Prostate gland (tissue), 2 donors: ENCODE data around the gene PACS1. TPM values are rescaled to one million over a fixed set of nuclear protein-coding genes. Genes with fewer than 3 reads are reported as not detected.

ENCODE experiments used
- DNase-seq: peaks from one replicate; pipeline ENCODE4 v3.0.0-alpha.2; 2019; ENCODE audit warnings: low spot score
- H3K27ac ChIP-seq, 2 donors: fragments of 200-600 bp; sonication (generic); 2 replicates each; pipeline ENCODE4 v1.5.1; 2017 to 2019
- H3K27me3 ChIP-seq: fragments of 200-600 bp; sonication (generic); replicated peaks from 2 replicates; pipeline ENCODE4 v1.5.1; 2019; ENCODE audit not compliant: insufficient read depth
- H3K36me3 ChIP-seq, 2 donors: fragments of 200-600 bp; sonication (generic); 1 replicate in 1 of 2; 2 replicates in 1 of 2; pipeline versions ENCODE4 v1.5.1 to v1.8.1; 2017 to 2019
- H3K4me1 ChIP-seq: fragments of 200-600 bp; sonication (generic); replicated peaks from 2 replicates; pipeline ENCODE4 v1.5.1; 2019
- H3K4me3 ChIP-seq, 2 donors: fragments of 200-600 bp; sonication (generic); 2 replicates each; pipeline ENCODE4 v1.5.1; 2017 to 2019
- H3K9me3 ChIP-seq: fragments of 200-600 bp; sonication (generic); 2 replicates; pipeline ENCODE4 v1.5.1; 2017
- POLR2A ChIP-seq: fragments of 450-650 bp; IDR thresholded peaks from one replicate; pipeline ENCODE4 v1.6.1; 2016; ENCODE audit warnings: antibody characterized with exemption, mild to moderate bottlenecking
- POLR2AphosphoS5 ChIP-seq: sonication (generic); formaldehyde crosslinking; IDR thresholded peaks from one replicate; pipeline ENCODE4 v1.6.1; 2017; ENCODE audit warnings: antibody characterized with exemption
- WGBS: methylation state at CpG from one replicate; pipeline ENCODE4 v1.1.5; 2018; 5-methylcytosine and 5-hydroxymethylcytosine counted together
- intact Hi-C: fragments of 100-400 bp; cut with DNase I; formaldehyde crosslinking; loops from one replicate; pipeline ENCODE4 v1.14.2; 2022
- total RNA-seq, 2 donors: library from RNA; depleted of rRNA; stranded (reverse); fragments of >200 nt; gene quantifications; one replicate each; pipeline ENCODE4 v1.1.0, GENCODE V29; 2016
- TF ChIP-seq, protein P1 (sequence below), 4 experiments: fragments of 200-600 bp in 2 of 4; fragments of 450-650 bp in 2 of 4; sonication (generic) in 2 of 4; IDR thresholded peaks; 1 replicate in 3 of 4; 2 replicates in 1 of 4; pipeline ENCODE4 v1.5.1; 2016 to 2019; ENCODE audit warnings: antibody characterized with exemption in 4 of 4, mild to moderate bottlenecking in 2 of 4, moderate library complexity in 2 of 4

Gene PACS1
- total RNA-seq, 2 donors from 2014 or later = 51.9 to 107 TPM

DNA sequence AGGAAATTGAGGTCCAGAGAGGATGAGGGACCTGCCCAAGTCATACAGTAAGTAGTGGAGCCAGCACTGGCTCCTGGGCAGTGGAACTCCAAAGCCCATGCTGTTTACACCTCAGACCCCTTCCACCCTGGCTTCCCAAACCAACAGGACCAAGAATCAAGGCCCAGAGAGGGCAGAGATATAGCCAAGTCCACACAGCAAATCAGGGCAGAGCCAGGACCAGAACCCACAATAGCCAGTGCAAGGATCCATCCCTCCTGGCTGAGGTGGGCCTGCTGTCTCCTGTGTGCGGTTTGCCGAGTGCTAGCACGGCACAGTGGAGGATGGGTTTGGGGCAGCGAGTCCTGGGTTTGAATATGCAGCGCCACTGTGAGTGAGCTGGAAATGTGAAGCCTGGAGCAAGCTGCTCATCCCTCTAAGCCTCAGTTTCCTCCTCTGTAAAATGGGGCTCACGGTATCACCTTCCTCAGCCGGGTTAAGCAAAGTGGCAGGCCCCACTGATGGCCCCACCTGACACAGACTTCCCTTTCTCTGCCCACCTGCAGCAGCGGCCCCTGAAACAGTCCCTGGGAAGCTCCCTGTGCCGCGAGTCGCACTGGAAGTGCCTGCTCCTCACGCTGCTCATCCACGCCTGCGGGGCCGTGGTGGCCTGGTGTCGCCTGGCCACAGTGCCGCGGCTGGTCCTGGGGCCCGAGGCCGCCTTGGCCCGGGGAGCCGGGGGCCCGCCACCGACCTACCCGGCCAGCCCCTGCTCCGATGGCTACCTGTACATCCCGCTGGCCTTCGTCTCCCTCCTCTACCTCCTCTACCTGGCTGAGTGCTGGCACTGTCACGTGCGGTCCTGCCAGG, 223.9 kb downstream of the PACS1 start:
- Histone ChIP-seq H3K36me3 (no peaks in the 10 kb centered on the region), H3K27ac (no peak overlapping the region), H3K4me1 (peaks cover 9% of the 10 kb centered on the region), H3K27me3 (peaks cover 3% of the 10 kb centered on the region), H3K4me3 (no peak overlapping the region), H3K9me3 (no peaks in the 10 kb centered on the region)
- 80% methylated on average over 30 of the region's 30 CpGs for WGBS
- intact Hi-C loops = no loop called here
- TF ChIP-seq POLR2AphosphoS5 = no peak
- TF ChIP-seq, protein P1, sequence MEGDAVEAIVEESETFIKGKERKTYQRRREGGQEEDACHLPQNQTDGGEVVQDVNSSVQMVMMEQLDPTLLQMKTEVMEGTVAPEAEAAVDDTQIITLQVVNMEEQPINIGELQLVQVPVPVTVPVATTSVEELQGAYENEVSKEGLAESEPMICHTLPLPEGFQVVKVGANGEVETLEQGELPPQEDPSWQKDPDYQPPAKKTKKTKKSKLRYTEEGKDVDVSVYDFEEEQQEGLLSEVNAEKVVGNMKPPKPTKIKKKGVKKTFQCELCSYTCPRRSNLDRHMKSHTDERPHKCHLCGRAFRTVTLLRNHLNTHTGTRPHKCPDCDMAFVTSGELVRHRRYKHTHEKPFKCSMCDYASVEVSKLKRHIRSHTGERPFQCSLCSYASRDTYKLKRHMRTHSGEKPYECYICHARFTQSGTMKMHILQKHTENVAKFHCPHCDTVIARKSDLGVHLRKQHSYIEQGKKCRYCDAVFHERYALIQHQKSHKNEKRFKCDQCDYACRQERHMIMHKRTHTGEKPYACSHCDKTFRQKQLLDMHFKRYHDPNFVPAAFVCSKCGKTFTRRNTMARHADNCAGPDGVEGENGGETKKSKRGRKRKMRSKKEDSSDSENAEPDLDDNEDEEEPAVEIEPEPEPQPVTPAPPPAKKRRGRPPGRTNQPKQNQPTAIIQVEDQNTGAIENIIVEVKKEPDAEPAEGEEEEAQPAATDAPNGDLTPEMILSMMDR (IDR thresholded peaks at IDR 0.05) = no peak
- TF ChIP-seq POLR2A = no peak
- no peak for DNase-seq

Other genes with a start within 250 kb of the PACS1 start
- gene SNX32, start 236.3 kb upstream of the PACS1 start, total RNA-seq = under 1 TPM in 1 of 2 donors, not detected in 1; 0.91 TPM
- 100 to 1,000 TPM; 654 to 731 TPM for gene CFL1, start 212.1 kb upstream of the PACS1 start, total RNA-seq
- gene MUS81, start 209.8 kb upstream of the PACS1 start, total RNA-seq = 10 to 100 TPM; 64.3 to 68.6 TPM
- 10 to 100 TPM; 40.0 to 84.5 TPM for gene EFEMP2, start 197.5 kb upstream of the PACS1 start, total RNA-seq
- gene CTSW, start 190.4 kb upstream of the PACS1 start, total RNA-seq = 1 to 10 TPM; 1.3 to 1.8 TPM
- gene FIBP, start 181.8 kb upstream of the PACS1 start, total RNA-seq = 100 to 1,000 TPM in 1 of 2 donors, 10 to 100 TPM in 1; 87.7 to 151 TPM
- 10 to 100 TPM; 40.4 to 55.0 TPM for gene CCDC85B, start 179.6 kb upstream of the PACS1 start, total RNA-seq
- 1 to 10 TPM; 2.6 to 3.4 TPM for gene FOSL1, start 169.9 kb upstream of the PACS1 start, total RNA-seq
- 10 to 100 TPM; 30.1 to 54.6 TPM for gene C11orf68, start 151.2 kb upstream of the PACS1 start, total RNA-seq
- 100 to 1,000 TPM; 101 to 127 TPM for gene DRAP1, start 150.8 kb upstream of the PACS1 start, total RNA-seq
- gene TSGA10IP, start 124.8 kb upstream of the PACS1 start, total RNA-seq = under 1 TPM in 1 of 2 donors, not detected in 1; 0.68 TPM
- 10 to 100 TPM; 36.7 to 76.6 TPM for gene SART1, start 108.5 kb upstream of the PACS1 start, total RNA-seq
- 10 to 100 TPM; 33.6 to 37.3 TPM for gene EIF1AD, start 68.1 kb upstream of the PACS1 start, total RNA-seq
- 10 to 100 TPM; 59.4 to 78.8 TPM for gene BANF1, start 67.8 kb upstream of the PACS1 start, total RNA-seq
- 1 to 10 TPM in 1 of 2 donors, under 1 TPM in 1; 0.36 to 6.5 TPM for gene CST6, start 58.3 kb upstream of the PACS1 start, total RNA-seq
- gene CATSPER1, start 43.8 kb upstream of the PACS1 start, total RNA-seq = under 1 TPM in 1 of 2 donors, not detected in 1; 0.85 TPM
- 1 to 10 TPM; 2.3 to 4.3 TPM for gene GAL3ST3, start 21.1 kb upstream of the PACS1 start, total RNA-seq
- 100 to 1,000 TPM; 130 to 212 TPM for gene SF3B2, start 17.9 kb upstream of the PACS1 start, total RNA-seq
- gene KLC2, start 187.4 kb downstream of the PACS1 start, total RNA-seq = 10 to 100 TPM; 22.5 to 49.8 TPM
- gene RAB1B, start 198.4 kb downstream of the PACS1 start, total RNA-seq = 100 to 1,000 TPM; 140 to 166 TPM
- 1 to 10 TPM in 1 of 2 donors, not detected in 1; 3.6 TPM for gene CNIH2, start 207.9 kb downstream of the PACS1 start, total RNA-seq
- 100 to 1,000 TPM in 1 of 2 donors, 10 to 100 TPM in 1; 92.6 to 112 TPM for gene YIF1A, start 218.9 kb downstream of the PACS1 start, total RNA-seq
- gene TMEM151A, start 221.6 kb downstream of the PACS1 start, total RNA-seq = under 1 TPM; 0.17 to 0.50 TPM
- 1 to 10 TPM; 1.9 to 7.3 TPM for gene CD248, start 246.8 kb downstream of the PACS1 start, total RNA-seq